Measurements from ENCODE around the gene AP3B2. TPM values are rescaled to one million over a fixed set of nuclear protein-coding genes. Genes with fewer than 3 reads are reported as not detected.

Gene AP3B2
- total RNA-seq, 4 donors from 2014 or later, result 0.59 to 14.2 (median 1.1) TPM

- no peak for DNase-seq (ENCODE audit: low spot score in 2 of 2)
- TF ChIP-seq POLR2A (IDR thresholded peaks at IDR 0.05) (no peak), EP300 (IDR thresholded peaks at IDR 0.05) (no peak), CTCF (IDR thresholded peaks at IDR 0.05) (no peak)
- Histone ChIP-seq H3K9me3 (no peaks in the 10 kb centered on the region), H3K27ac (no peak overlapping the region), H3K4me3 (no peak overlapping the region), H3K27me3 (no peaks in the 10 kb centered on the region), H3K36me3 (no peaks in the 10 kb centered on the region), H3K4me1 (no peaks in the 10 kb centered on the region)
- WGBS, 2 donors, result 76 to 90% methylated on average over 4 of the region's 4 CpGs
Measured at GRCh38 chr15:82611348-82611747, 98.3 kb downstream of the AP3B2 start.

Other genes starting within 250 kb of the AP3B2 start
- 1,000 to 10,000 TPM; 1,019 to 1,820 (median 1,439) TPM for gene RPS17, start 169.4 kb downstream of the AP3B2 start, total RNA-seq
- 10 to 100 TPM; 16.2 to 29.5 (median 23.0) TPM for gene CPEB1, start 62.5 kb downstream of the AP3B2 start, total RNA-seq
- under 1 TPM in 1 of 4 donors, not detected in 3; 0.20 TPM for gene FSD2, start 96.2 kb upstream of the AP3B2 start, total RNA-seq
- 10 to 100 TPM; 11.8 to 17.4 (median 13.0) TPM for gene WHAMM, start 99.8 kb upstream of the AP3B2 start, total RNA-seq
- 100 to 1,000 TPM in 1 of 4 donors, 10 to 100 TPM in 3; 25.5 to 950 (median 39.0) TPM for gene HOMER2, start 242.8 kb upstream of the AP3B2 start, total RNA-seq